ENCODE measurements around the gene CDH4.
A peak's percentile ranks its signal among the peaks of the same experiment; 100 is the strongest.

Gene CDH4

DNA sequence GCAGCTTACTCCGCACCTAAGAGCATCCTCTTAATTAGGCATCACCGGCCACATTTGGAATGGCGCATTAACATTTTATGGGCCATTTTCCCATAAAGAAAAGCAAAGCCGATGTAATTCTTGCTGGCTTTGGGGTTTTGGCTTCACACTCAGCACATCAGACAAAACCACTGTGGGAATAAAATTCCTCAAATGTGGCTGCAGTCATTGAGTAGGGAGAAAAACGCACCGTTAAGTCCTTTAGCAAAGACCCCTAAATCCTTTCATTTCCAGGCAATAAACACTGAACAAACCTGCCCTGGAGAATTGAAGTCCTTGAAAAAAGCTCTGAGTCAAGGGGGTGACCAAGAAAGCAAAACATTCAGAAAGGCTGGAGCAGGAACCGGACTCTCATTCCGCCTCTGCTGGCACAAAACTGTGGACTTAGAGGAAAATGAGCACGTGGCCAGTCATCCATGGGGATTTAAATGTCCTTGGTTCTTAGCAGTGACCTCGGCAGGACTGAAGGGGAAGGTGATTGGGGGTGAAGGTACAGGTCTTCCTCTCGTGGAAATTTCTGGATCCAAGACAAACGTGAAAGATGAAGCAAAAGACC lies 102.9 kb downstream of the CDH4 start:
- peak in 2 of 56 donors; percentile 8 to 9 for DNase-seq

DNA sequence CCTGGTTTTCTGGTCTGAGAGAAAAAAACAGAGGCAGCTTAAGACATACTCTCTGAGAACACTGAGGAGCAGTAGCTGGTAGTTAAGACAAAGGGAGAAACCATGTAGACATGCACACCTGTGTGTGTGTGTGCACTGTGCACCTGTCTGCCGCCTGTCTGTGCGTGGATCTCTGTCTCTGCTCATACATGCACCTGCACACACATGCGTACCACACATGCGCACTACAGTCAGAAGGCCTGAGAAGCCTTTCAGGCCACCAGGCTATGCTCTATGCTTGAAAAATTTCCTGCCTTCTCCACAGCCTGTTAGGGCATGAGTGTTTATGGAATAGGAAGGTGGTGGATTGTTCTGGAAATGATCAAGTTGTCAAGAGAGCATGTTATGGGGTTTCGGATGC lies 103.5 kb downstream of the CDH4 start:
- no peak for DNase-seq

DNA sequence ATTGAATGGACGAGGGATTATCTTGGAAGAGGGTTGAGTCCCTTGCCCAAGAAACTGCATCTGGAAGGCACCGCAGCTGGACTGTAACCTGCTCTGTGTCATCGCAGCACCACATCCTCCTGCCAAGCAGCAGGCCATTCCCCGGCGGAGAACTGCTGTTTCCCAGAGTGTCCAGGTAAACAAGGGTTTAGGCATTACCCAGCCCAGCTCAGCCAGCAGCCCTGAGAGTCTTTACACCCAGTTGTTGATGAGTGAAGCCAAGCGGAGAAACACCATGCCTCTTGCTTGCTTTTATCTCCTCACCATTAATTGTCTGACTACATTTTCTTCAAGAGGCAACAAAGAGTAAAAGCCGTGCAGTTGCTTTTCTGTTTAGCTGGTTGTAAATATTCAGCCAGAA lies 104.1 kb downstream of the CDH4 start:
- no peak for DNase-seq

DNA sequence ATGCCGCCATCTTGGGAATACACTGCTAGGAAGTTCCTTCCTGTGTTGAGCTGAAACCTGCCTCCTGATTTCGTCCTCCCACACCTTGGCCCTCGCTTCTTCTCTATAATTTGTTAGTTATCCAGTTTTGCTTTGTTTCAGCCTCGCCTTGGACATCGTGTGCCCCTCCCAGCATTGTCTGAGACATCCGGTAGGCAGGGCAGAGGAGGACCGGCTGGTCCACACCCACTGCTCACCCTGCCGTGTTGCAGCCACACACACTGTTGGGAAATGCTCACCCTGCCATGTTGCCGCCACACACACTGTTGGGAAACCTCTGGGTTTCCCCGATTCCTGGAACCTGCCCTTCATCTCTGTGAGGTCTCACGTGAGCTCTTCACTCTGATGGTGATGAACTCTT lies 105.1 kb downstream of the CDH4 start:
- no peak for DNase-seq

DNA sequence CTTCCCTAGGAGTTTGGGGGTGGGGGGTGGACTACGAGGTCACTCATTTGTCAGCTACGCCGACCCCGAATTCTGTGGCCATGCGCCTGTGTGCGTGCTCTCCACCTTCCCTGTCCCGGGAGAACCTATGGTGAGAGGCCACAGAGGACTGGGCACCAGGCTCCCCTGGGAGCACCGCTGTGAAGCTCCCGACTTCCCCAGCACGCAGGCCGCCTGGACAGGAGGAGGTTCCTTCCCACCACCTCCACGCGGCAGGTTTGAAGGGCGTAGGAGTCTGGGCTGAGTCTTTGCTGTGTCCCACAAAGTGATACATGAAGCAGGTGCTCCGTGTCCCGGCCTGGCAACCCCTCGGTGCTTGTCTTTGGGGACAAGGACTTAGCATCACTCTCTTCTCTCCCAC lies 107.2 kb downstream of the CDH4 start:
- DNase-seq: no peak

DNA sequence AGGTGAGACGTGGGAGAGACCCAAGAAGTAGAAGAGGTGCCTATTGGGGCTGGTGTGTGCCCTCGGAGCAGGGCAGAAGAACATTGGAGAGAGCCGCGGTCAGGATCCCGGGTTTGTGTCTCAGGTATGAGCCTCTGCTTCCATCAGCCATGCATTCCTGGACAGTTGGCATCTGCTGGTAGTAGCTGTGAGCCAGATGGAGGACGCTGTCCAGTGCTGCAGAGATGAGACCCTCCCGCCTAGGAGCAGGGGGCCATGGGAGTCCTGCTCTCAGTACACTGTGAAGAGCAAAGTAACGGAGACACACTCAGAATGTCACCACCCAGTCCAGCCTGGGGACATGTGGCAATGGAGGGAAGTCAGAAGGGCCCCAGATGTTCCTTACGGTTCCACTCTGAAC lies 108.2 kb downstream of the CDH4 start:
- DNase-seq: no peak

DNA sequence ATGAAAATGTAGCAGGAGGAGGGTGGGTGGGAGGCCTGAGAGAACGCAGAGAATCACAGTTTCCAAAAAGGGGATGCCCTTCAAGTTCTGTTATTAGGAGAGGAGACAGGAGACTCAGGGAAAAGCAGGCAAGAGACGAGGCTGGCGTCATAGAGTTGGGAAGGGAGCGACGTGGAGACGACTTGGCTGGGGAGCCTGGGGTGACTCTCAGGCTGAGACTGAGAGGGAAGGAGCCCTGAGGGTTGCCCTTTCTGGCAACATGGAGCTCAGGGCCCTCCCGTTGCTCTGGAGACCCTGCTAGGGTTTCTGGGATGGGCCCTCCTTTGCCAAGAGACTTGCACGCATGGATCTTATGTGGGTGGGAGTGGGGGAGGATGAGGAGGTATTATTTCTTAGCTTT lies 108.9 kb downstream of the CDH4 start:
- DNase-seq: no peak

DNA sequence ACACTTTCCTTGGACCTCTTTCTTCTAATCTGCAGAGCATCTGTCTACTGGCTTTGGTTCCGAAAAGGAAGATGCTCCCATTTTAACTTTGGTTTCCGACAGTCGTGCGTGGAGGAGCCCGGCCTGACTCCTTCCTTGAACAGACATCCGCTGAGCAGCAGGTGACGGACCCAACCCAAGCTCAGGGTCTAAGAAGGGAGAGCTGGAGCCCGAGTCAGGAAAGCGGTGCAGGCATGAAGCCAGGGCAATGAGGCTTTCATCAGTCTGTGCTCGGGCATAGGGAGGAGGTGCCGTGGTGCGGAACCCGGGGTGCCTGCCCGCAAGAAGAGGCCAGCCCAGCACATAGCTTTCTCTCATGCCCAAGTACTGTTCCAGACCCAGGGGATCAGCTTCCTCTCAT lies 109.4 kb downstream of the CDH4 start:
- no peak for DNase-seq

DNA sequence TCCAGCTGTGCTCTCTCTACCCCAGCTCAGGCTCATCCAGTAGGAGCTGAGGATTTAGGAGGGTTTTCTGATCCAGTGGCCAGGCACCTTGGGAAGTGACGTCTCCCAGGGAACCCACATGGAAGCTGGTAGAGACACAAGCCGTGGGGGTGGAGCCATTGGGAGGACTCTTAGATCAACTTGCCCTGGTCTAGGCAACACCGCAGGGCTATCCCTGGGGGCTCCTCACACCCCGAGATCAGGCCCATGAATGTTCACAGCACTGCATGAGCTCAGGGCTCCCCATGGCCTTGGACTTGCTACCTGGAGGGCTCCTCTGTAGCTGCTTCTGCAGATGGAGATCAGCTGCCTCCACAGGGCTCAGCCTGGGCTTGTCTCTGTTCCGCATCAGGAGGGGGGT lies 112.1 kb downstream of the CDH4 start:
- no peak for DNase-seq

DNA sequence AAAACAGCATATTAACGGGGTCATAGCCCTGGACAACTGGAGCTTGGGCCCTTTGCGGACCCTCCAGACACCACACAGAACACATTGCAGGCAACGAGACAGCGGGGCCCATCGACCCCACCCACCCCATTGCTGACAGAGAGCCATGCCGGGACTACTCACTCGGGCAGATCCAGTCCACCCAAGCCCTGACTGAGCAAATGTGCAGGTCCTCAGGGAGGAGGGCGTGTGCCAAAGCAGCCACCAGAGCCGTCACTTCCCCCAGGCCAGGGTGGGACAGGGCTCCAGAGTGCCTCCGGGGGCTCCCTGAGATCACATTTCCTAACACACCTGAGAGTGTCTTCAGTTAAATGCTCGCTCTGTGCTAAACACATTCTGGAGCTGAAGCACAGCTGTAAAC lies 114.9 kb downstream of the CDH4 start:
- DNase-seq: no peak

DNA sequence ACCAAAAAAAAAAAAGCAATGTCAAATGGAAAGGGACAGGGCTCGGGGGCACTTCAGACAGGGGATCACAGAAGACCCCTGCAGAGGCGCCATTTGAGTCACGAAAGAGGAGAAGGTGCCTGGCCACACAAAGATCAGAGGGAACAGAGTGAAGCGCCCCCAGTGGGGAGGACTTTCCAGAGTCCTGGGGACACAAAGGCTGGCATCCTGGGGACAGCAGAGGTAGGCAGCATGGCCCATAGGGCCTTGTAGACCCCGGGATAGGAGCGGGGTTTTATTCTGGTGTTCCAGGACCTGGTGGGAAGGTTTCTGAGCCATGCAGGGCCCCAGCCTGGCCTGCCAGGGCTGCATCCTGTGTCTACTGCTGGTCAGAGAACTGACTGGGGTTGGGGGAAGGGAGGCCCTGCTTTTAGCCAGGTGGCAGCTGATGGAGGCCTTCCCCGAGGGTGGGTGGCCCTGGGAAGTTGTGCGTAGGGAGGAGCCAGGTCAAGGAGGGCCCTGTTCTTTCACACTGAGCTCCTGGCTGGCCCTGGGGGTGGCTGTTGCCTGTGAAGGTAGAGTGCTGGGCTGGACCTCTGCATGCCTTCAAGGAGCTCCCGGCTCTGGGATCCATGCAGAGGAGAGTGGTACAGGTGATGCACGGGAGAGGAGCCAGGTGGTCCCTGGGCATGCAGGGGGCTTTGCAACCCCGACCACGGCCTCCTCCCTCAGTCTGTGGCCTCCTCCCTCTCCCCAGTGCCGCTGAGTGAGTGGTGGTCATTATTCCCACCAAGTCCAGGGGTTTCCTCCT lies 117.9 kb downstream of the CDH4 start:
- no peak for DNase-seq

DNA sequence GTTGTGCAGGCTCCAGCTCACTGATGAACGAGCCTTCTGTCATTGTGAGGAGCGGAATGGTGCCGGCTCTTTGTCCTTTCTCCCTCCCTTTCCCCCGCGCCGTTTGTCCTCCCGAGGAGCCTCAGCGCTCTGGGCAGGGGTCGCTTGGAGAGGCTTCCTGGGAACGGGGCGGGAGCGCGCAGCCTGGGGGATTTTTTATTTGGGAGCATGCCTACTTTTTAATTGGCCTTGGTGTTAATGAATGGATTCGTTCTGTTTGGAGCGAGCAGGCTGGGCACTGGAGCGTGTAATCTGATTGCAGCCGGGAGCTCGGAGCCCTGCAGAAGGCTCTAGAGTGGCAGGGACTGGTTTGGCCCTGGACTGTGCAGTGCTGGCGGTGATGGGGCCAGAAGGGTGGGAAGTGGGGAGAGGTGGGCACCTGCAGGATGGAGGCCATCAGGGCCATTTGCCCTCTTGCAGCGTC lies 118.8 kb downstream of the CDH4 start:
- peak in 47 of 56 donors; percentile 7 to 84 (median 52) for DNase-seq

DNA sequence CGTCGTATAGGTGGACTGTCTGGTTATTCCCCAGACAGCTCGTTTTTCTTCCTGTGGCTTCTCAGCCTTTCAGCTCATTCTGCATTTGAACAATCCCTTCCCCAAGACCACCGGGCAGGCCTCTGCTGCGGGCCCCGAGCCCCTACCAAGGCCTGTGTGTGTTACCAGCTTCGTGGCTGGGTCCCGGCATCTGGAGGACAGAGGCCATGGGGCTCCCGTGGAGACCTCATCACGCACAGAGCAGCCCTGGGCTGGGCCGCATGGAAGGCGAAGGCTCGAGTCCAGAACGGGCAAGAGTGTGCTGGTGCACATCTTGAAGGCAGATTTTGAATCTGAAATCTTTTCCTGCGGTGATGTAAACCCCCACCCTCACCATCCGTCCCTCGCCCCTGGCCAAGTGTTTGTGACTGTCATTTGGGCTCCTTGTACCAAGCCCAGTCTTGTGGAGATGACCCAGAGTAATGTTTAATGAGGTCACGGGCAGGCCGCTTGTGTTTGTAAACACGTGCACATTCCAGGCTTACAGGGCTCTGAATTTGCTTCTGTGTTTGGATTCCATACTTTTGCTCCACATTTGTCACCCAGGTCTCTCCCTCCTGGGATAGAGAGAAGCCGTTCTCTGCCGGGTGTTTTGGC lies 119.6 kb downstream of the CDH4 start:
- DNase-seq: no peak

DNA sequence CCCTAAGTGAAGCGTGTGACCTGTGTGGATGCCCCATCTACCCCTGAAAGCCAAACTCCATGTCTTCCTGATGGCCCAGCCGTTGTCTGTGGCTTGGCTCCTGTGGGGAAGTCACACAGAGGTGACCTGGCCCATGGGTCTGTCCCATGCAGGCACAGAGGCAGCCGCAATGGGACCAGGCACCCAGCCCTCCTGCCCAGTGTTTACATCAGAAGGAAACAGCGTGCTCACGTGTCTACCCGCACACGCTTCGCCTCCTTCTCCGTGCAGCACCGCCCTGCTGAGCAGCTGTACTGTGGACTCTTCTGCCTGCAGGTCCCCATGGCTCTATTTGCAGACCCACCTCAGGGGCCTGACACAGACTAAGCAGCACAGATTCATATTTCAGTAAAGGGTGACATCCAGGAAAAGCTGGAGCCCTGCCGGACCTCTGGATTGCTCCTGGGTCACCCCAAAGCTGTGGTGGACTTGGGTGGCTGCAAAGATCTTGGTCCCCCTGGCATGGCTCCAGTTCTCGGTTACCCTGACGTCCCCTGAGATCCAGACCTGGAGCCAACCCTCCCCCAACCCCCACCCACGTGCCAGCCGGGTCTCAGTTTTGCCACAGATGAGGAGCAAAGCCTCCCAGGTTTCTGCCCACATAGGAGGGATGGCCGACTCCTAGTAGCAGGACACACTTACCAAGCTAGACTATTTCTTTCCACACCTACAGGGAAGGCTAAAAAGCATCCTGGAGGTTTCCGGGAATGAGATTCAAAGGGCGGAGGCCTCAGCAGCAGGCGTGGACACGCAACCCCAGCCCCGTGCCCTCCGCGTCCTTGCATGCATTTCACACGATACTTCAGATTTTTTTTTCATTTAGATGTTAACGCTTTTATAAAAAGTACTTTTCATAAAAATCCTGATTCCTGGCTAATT lies 120.3 kb downstream of the CDH4 start:
- DNase-seq: no peak

DNA sequence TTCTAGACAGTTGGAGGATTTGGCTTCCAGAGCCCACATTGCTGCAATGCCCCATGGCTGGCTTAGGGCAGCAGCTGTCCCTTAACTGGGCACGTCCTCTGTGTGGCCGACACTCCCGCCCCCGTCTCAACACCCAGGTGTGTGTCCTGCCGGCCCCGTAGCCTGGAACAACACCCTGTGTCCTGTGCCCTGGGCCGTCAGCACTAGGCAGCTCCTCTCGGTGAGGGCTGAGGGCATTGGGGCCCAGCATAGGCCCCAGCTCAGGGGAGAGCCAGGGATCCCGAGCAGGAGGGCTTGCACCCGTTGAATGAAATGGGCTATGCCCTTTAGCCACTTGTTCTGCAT lies 121.0 kb downstream of the CDH4 start:
- no peak for DNase-seq

DNA sequence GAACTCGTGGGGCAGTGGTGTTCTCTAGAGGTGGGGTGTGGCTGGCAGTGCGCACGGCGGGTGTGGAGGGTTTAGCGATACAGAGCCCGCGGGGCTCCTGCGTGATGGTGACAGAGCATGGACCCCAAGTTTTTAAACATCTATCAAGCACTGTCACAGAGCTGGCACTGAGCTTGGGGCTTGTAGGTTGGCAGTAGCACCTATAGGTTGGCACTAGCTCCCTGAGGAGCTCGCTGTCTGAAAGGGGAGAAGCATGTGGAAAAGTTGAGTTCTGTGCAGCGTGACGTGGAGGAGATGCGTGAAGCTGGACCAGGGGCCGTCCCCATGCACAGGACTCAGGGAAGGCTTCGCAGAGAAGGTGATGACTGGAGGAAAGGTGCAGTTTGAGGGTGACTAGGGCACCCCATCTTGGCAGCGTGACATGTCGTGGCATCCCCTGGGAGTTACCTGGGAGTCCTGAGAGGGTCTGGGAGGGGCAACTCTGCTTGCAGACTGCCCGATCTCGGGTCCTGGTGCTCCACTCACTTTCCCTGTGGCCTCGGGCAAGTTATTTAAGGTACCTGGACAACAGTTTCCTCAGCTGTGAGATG lies 122.0 kb downstream of the CDH4 start:
- DNase-seq: no peak

DNA sequence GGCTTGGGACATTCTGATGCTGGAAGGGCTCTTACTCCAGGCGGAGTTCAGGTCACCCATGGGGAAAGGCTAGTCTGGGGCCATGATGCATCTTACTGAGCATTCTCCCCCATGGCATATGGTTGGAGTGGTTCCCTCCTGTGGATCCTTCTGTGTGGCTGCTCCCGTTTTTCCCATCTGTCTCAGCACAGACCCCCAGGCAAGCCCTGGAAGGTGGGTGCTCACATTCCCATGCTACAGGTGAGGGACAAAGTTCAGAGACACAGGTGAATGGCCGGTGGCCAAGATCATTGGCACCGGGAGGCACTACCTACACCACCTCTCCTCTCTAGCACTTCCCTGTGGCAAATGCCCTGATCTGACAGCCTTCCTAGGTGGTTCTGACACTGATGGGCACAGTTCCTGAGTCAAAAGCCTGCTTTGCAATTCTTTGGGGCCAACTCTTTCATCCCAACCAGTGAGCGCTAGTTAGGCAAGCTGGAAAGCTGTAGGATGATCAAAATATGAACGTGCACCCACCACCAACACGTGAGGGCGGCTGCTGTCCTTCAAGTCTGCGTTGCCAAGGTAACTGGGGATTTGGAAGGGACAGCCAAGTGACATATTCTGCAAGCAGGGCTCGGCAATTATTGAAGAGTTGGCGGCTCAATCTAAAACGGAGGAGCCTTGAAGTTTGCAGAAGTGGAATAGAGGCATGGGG lies 124.6 kb downstream of the CDH4 start:
- peak in 6 of 56 donors; percentile 8 to 61 (median 22) for DNase-seq

DNA sequence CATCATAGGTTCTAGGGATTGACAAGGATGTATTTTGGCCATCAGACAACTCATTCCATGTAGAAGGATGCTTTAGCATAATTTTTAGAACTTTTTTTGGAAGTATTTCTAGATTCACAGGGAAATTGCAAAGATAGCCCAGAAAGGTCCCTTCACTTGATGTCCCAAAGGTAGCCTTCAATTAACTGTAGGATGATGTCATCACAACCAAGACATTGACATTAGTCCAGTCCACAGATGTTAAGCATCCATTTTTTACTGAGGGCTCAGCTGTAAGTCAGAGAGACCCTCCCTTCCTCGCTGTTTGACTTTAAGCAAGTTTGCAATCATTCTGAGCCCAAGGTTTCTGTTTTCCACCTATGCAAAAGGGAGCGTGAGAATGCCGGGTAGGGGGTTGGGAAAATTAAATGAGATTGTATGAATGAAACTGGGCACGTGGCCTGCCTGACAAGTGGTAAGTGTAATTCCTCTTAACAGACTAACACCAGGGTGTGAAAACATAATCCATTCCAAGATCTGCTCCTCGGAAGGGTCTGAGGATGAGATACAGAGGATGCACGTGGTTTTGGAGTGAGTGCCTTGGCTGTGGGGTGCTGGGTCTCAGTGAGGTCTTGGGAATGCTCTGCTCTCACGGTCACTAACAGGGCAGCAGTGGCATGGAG lies 126.8 kb downstream of the CDH4 start:
- DNase-seq: no peak

DNA sequence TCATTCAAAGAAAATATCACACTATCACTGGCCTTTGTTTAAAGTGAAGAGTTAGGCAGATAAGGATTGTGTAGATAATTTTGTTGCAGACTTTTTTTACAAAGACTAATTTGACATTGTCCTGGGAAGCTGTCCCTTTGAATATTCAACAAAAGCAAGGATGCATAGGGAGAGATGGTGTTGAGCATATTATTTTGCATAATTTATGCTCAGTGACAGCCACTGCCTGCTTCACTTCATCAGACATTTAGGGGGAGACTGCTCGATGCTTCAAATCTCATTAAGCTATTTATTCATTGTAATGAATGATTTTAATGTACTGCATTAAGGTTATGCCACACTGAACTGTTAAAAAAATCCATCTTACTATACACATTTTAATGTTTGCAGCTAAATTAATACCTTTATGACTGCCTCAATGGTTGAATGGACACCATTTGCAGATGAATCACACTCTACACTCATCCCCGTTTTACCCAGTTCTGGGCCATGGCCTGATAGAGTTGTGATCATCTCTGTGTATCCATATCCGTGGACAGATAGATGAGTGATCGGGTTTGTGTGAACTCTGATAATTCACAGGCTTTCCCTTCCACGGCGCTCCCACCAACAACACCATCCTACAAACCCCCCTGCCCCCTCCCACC lies 128.0 kb downstream of the CDH4 start:
- no peak for DNase-seq

DNA sequence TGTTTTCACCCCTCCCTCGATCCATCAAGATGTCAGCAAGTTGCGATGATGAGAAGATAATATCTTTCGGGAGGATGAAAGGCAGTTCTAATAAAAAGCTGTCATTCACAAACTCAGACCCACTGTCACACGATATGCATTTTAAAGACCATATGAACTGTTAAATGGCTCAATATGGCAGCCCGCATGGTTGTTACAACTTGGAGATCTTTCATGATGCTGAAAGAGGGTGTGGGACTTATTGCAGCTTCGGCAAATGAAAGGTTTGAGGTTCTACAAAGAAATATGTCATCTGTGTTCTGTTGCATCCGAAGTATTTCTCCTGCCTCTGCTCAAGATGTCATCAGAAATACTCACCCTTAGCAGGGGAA lies 128.5 kb downstream of the CDH4 start:
- DNase-seq: no peak

All from amygdala (tissue), 56 donors.